Subcutaneous abdominal adipose tissue (tissue), 5 donors: ENCODE results near the gene PUM1.
"Not testable (repeated sequence)": the region's sequence is repeated elsewhere in the genome, so short reads cannot be mapped to it uniquely, and the experiment has no call there.

ENCODE experiments used
- H3K27ac ChIP-seq: one replicate; pipeline ENCODE4 v1.7.0; 2013; ENCODE audit warnings: low read depth, mild to moderate bottlenecking, inconsistent platforms, low read length, moderate library complexity
- H3K27me3 ChIP-seq, 5 donors: one replicate each; pipeline ENCODE4 v1.7.0; 2013; ENCODE audit warnings: low read length in 5 of 5, inconsistent platforms in 1 of 5; ENCODE audit not compliant: control insufficient read depth in 5 of 5, insufficient read depth in 4 of 5
- H3K36me3 ChIP-seq, 5 donors: one replicate each; pipeline ENCODE4 v1.7.0; 2013; ENCODE audit warnings: low read length in 5 of 5; ENCODE audit not compliant: control insufficient read depth in 5 of 5, insufficient read depth in 5 of 5
- H3K4me1 ChIP-seq, 5 donors: one replicate each; pipeline ENCODE4 v1.7.0; 2013; ENCODE audit warnings: low read length in 5 of 5, mild to moderate bottlenecking in 3 of 5, moderate library complexity in 1 of 5; ENCODE audit not compliant: control insufficient read depth in 5 of 5, insufficient read depth in 5 of 5
- H3K4me3 ChIP-seq, 5 donors: one replicate each; pipeline ENCODE4 v1.7.0; 2013; ENCODE audit warnings: low read length in 5 of 5, low read depth in 1 of 5
- H3K9ac ChIP-seq, 5 donors: one replicate each; pipeline ENCODE4 v1.7.0; 2013; ENCODE audit warnings: low read length in 5 of 5, mild to moderate bottlenecking in 4 of 5, moderate library complexity in 3 of 5
- H3K9me3 ChIP-seq, 5 donors: one replicate each; pipeline ENCODE4 v1.7.0; 2013; ENCODE audit warnings: low read length in 5 of 5; ENCODE audit not compliant: control insufficient read depth in 5 of 5
- donor health status: healthy.
- donor health status: healthy.
- donor health status: healthy.
- donor health status: healthy.
- donor health status: healthy.

PUM1 gene

DNA sequence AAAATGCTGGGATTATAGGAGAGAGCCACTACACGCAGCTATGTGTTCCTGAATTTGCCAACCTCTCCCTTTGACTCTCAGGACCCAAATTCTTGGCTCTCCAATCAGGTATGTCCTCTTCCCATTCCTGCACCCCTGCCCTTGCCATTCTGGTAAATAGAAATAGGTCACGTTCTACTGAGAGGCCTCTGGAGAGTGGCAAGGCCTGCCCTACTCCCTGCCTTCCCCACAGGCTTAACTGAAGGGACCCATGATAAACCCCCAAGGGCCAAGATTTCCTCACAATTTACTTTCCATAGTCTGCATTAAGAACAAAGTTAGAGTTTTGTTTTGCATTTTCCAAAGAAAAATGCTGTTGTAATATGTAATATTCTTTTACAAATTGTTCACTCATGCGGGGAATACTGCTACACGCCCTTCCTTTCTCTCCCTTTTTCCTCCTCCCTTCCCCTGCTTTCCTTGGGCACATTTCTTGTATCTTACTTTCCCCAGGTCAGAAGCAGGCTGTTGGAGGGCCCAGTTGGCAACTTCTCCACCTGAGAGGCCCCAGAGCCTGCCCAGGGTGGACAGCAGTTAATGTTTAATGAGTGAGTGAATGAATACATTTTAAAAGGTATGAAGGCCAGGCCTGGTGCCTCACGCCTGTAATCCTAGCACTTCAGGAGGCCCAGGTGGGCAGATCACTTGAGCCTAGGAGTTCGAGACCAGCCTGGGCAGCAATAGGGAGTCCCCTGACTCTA, 33.9 kb upstream of the PUM1 start:
- Histone ChIP-seq H3K27ac (no peak overlapping the region), H3K36me3 (no peaks in the 10 kb centered on the region), H3K9ac (no peak overlapping the region), H3K27me3 (no peaks in the 10 kb centered on the region), H3K4me3 (no peak overlapping the region), H3K4me1 (peaks cover 4 to 19% (median 15%) of the 10 kb centered on the region in 5 donors), H3K9me3 (no peaks in the 10 kb centered on the region)

DNA sequence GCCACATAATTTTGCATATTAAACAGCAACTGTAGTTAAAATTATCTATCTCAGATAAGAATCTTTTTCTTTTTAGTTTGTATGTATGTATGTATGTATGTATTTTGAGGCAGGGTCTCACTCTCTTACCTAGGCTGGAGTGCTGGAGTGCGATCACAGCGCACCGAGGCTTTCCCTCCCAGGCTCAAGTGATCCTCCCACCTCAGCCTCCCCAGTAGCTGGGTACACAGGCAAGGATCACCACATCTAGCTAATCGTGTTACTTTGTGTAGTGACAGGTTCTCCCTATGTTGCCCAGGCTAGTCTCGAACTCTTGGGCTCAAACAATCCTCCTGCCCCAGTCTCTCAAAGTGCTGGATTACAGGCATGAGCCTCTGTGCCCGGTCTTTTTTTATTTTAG, 30.5 kb upstream of the PUM1 start:
- Histone ChIP-seq H3K4me1 (peaks cover 4 to 6% (median 5%) of the 10 kb centered on the region in 5 donors), H3K36me3 (no peaks in the 10 kb centered on the region), H3K9me3 (no peaks in the 10 kb centered on the region), H3K4me3 (no peak overlapping the region), H3K9ac (no peak overlapping the region), H3K27ac (no peak overlapping the region), H3K27me3 (no peaks in the 10 kb centered on the region)

DNA sequence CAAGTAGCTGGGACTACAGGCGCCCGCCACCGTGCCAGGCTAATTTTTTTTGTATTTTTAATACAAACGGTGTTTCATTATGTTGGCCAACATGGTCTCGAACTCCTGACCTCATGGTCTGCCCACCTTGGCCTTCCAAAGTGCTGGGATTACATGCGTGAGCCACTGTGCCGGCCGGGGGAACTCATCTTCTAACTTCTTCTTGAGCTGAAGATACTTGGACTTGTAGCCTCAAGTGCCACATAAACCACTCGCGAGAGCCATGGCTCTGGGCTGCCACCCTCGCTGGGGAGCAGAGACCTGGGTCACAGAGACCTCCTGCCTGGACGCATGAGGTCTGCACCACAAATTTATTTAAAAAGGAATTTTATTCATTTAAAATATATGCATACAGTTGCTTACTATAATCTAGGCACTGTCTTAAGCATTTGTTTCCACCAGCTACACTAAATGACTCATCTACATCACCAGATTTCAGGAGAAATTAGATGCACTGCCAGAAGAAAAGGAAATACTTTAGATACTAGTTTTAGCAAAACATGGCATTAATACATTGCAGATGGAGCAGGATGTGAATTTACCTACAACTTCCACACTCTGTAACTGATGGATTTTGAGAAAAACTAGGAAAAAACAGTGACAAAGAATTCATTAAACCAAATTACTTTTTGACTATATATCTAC, 29.9 kb upstream of the PUM1 start:
- Histone ChIP-seq H3K36me3 (no peaks in the 10 kb centered on the region), H3K27me3 (no peaks in the 10 kb centered on the region), H3K4me1 (peaks cover 0 to under 1% (median 0%) of the 10 kb centered on the region in 5 donors), H3K9ac (no peak overlapping the region), H3K27ac (no peak overlapping the region), H3K4me3 (no peak overlapping the region), H3K9me3 (no peaks in the 10 kb centered on the region)

DNA sequence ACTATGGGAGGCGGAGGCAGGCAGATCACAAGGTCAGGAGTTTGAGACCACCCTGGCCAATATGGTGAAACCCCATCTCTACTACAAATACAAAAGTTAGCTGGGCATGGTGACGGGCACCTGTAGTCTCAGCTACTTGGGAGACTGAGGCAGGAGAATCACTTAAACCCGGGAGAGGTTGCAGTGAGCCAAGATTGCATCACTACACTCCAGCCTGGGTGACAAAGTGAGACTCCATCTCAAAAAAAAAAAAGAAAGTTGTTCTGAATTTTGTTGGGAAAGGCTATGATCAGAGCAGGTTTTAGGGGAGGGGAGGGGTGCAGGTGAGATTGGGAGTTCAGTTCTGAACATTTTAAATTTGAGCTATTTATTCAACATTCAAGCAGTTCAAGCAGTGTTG, 22.6 kb upstream of the PUM1 start:
- H3K4me1 ChIP-seq, H3K9ac ChIP-seq, H3K9me3 ChIP-seq, H3K36me3 ChIP-seq, H3K27ac ChIP-seq, H3K27me3 ChIP-seq, H3K4me3 ChIP-seq: not testable (repeated sequence)

DNA sequence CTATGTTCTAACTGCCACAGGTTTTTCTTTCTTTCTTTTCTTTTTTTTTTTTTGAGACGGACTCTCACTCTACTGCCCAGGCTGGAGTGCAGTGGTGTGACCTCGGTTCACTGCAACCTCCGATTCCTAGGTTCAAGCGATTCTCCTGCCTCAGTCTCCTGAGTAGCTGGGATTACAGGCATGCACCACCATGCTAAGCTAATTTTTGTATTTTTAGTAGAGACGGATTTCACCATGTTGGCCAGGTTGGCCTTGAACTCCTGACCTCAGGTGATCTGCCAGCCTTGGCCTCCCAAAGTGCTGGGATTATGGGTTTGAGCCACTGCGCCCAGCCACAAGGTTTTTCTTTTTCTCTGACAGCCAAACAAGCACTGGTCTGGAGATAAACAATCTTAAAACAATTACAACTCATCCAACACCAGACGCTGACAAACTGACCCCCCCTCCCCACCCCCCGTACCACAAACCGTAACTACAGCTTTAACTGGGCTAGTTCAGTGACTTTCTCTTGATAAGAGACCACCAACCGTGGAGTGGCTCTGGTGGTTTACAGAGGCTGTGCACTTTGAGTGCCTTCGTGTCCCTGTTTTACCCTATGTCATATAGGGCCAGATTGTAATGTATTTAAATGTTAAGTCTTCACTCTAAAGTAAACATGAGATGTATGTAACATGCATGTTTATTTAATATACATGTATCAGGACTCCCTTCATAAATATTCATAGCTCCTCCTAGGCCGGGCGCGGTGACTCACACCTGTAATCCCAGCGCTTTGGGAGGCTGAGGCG, 19.5 kb upstream of the PUM1 start:
- no peak overlapping the region for H3K9ac ChIP-seq
- H3K4me3 ChIP-seq, result no peak overlapping the region
- no peaks in the 10 kb centered on the region for H3K9me3 ChIP-seq
- no peaks in the 10 kb centered on the region for H3K27me3 ChIP-seq
- no peak overlapping the region for H3K27ac ChIP-seq
- H3K4me1 ChIP-seq, result no peaks in the 10 kb centered on the region
- no peaks in the 10 kb centered on the region for H3K36me3 ChIP-seq

DNA sequence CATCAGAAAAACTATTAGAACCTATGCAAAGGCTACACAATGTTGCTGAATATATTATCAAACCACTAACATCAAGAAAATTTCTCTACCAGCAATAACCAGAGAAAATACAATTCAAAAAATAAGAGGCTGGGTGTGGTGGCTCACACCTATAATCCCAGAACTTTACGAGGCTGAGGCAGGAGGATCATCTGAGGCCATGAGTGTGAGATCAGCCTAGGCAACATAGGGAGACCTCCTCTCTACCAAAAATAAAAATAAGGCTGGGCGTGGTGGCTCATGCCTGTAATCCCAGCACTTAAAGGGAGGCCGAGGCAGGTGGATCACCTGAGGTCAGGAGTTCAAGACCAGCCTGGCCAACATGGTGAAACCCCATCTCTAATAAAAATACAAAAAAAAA, 16.9 kb upstream of the PUM1 start:
- Histone ChIP-seq H3K9me3 (no peaks in the 10 kb centered on the region), H3K9ac (no peak overlapping the region), H3K27ac (no peak overlapping the region), H3K36me3 (no peaks in the 10 kb centered on the region), H3K4me3 (no peak overlapping the region), H3K4me1 (no peaks in the 10 kb centered on the region), H3K27me3 (no peaks in the 10 kb centered on the region)

DNA sequence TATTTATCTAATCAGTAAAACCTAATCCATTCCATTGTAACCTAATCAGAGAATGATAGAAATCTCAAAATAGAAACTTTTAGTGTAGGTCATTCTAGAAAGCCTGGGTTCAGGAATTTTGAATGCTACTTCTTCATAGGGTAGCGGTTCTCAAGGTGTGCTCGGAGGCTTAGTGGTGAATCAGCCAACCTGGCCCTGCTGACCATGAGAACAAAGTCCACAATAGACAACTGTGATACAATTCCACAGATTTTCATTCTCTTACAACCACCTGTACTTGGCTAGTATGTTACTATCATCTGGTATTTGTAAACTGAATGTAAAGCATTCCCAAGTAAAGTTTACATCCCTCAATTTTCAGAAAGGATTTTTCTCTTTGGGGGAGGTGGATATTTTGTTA, 7.5 kb upstream of the PUM1 start:
- Histone ChIP-seq H3K27me3 (no peaks in the 10 kb centered on the region), H3K27ac (no peak overlapping the region), H3K9me3 (no peaks in the 10 kb centered on the region), H3K36me3 (no peaks in the 10 kb centered on the region), H3K9ac (no peak overlapping the region), H3K4me3 (no peak overlapping the region), H3K4me1 (no peaks in the 10 kb centered on the region)

DNA sequence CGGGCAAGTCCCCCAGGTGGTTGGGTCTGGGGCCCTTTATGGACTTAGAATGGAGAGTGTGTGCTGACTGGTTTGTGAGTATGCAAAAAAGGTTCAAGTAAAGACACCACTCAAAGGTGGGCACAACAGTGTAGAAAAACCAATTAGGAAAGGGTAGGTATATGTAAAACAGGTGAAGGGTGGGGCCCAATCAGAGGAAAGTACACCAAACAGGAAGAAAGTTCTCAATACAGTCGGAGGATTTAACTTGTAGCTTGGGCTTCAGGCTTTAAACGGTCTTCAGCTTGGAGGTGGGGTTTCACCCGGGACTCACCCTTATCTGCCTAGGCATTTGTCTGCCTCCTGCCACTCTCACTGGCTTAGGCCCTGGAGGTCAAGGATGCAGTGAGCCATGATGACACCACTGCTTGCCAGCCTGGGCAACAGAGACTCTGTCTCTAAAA, 6.8 kb upstream of the PUM1 start:
- Histone ChIP-seq H3K36me3 (no peaks in the 10 kb centered on the region), H3K9ac (no peak overlapping the region), H3K4me3 (no peak overlapping the region), H3K4me1 (no peaks in the 10 kb centered on the region), H3K27ac (no peak overlapping the region), H3K27me3 (no peaks in the 10 kb centered on the region), H3K9me3 (no peaks in the 10 kb centered on the region)

DNA sequence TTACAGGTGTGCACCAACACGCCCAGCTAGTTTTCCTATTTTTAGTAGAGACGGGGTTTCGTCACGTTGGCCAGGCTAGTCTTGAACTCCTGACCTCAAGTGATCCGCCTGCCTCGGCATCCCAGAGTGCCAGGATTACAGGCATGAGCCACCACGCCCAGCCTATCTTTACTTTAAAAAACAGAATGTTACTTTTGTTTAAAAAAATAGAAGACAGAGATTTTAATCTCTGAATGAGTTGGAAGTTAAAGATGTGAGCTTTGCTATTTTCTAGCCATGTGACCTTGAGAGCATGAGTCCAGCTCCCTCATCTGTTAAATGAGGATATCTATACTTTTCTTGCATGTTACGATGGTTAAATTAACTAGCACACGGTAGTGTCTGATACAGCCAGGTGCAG, 3.9 kb upstream of the PUM1 start:
- Histone ChIP-seq H3K9me3 (no peaks in the 10 kb centered on the region), H3K9ac (no peak overlapping the region), H3K27me3 (no peaks in the 10 kb centered on the region), H3K27ac (no peak overlapping the region), H3K36me3 (no peaks in the 10 kb centered on the region), H3K4me3 (no peak overlapping the region), H3K4me1 (peaks cover 0 to 6% (median 4%) of the 10 kb centered on the region in 5 donors)

DNA sequence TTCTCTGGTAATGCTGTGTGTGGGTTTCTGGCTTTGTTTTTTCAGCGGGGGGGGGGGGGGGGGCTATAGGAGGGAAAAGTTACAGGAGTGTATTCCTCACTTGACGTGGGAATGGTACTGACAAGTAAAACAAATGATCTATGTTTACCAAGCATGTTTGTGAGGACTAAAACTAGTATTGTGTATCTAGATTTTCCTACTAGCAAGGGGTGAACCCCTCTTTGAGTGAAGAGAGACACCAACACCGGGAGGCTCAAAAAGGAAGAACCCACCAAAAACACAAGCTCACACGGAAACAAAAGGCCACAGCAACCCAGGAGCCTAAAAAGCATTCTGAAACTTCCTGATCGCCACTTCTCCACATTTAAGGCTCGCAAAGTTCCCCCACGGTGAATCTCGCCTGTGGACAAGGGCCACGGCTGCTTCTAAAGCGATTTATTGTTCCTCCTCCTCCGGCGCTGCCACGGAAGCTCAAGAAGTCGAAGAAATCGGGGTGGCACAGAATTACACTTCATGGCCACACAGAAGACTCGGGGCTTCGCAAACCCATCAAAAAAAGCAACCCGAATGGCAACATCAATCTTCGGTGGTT, 703 bp downstream of the PUM1 start:
- peaks cover 2 to 39% (median 36%) of the 10 kb centered on the region in 5 donors for H3K4me1 ChIP-seq
- no peaks in the 10 kb centered on the region for H3K27me3 ChIP-seq
- no peaks in the 10 kb centered on the region for H3K9me3 ChIP-seq
- peak overlapping the region; percentile 100 for H3K27ac ChIP-seq
- H3K4me3 ChIP-seq, result peak overlapping the region; percentile 88 to 97 (median 94)
- peak overlapping the region; percentile 97 to 100 (median 100) for H3K9ac ChIP-seq
- H3K36me3 ChIP-seq, result no peaks in the 10 kb centered on the region
